HepG2 (cell line): Measurements from ENCODE around the gene CACHD1.

Source experiments
- CHD4 ChIP-seq: fragments of 200-600 bp; sonication (generic); IDR thresholded peaks from 2 replicates; pipeline ENCODE4 v1.7.0; 2017; ENCODE audit warnings: mild to moderate bottlenecking, low read length, borderline replicate concordance
- FOXO1 ChIP-seq: sonication (generic); formaldehyde crosslinking; IDR thresholded peaks from 2 replicates; pipeline ENCODE4 v1.4.0; 2020; ENCODE audit warnings: missing genetic modification reagents
- MYC ChIP-seq: sonication (generic); formaldehyde crosslinking; IDR thresholded peaks from 2 replicates; pipeline ENCODE4 v1.9.0; 2021; ENCODE audit warnings: missing genetic modification reagents, borderline replicate concordance
- NFIC ChIP-seq: IDR thresholded peaks from 2 replicates; pipeline ENCODE4 v1.6.1; 2012; ENCODE audit warnings: mild to moderate bottlenecking, low read length, inconsistent platforms
- SP1 ChIP-seq, 2 experiments: fragments of 450-650 bp in 1 of 2; sonication (generic) in 1 of 2; formaldehyde crosslinking in 1 of 2; IDR thresholded peaks; 2 replicates each; pipeline versions ENCODE4 v1.4.0 to v1.6.1; 2016 to 2020; ENCODE audit warnings: missing genetic modification reagents in 1 of 2
- SRSF9 ChIP-seq: fragments of 200-400 bp; formaldehyde crosslinking; IDR thresholded peaks from 2 replicates; pipeline ENCODE4 v1.6.1; 2018; ENCODE audit warnings: borderline replicate concordance, mild to moderate bottlenecking, low read depth, low read length; ENCODE audit not compliant: insufficient read depth, poor library complexity, severe bottlenecking
- TRIM22 ChIP-seq: fragments of 450-650 bp; IDR thresholded peaks from 2 replicates; pipeline ENCODE4 v1.6.1; 2017
- ZEB1 ChIP-seq: IDR thresholded peaks from 2 replicates; pipeline ENCODE4 v1.6.1; 2012; ENCODE audit warnings: mild to moderate bottlenecking, low read depth, inconsistent platforms; ENCODE audit not compliant: insufficient replicate concordance
- TF ChIP-seq, protein P1 (sequence below): sonication (generic); formaldehyde crosslinking; IDR thresholded peaks from 2 replicates; pipeline ENCODE4 v1.5.0; 2020; ENCODE audit warnings: mild to moderate bottlenecking, missing genetic modification reagents, moderate library complexity

DNA sequence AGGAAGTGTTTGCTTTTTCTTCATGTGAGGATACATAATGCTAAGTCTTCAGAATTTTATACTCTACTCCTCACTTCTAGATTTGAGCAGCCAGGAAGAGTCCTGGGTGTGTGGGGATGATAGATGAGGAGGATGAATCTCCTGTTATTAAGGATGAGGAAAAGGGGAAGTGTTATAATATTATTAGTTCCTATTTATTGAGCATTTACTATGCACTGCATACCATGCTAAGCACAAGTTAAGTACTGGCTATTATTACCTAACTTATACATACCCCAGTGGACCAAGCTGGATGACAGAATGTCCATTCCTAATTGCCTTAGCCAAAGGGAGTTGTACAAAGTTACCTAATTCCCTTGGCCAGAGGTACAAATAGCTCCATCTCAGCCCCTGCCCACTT lies 19.8 kb downstream of the CACHD1 start:
- TF ChIP-seq FOXO1 (CRISPR knock-in tag) (no peak), ZEB1 (no peak), SRSF9 (no peak), SP1 (IDR thresholded peaks at IDR 0.05) (no peak), SP1 (CRISPR knock-in tag; IDR thresholded peaks at IDR 0.05) (no peak), CHD4 (no peak), MYC (no peak), TRIM22 (no peak), NFIC (no peak)
- TF ChIP-seq, protein P1, sequence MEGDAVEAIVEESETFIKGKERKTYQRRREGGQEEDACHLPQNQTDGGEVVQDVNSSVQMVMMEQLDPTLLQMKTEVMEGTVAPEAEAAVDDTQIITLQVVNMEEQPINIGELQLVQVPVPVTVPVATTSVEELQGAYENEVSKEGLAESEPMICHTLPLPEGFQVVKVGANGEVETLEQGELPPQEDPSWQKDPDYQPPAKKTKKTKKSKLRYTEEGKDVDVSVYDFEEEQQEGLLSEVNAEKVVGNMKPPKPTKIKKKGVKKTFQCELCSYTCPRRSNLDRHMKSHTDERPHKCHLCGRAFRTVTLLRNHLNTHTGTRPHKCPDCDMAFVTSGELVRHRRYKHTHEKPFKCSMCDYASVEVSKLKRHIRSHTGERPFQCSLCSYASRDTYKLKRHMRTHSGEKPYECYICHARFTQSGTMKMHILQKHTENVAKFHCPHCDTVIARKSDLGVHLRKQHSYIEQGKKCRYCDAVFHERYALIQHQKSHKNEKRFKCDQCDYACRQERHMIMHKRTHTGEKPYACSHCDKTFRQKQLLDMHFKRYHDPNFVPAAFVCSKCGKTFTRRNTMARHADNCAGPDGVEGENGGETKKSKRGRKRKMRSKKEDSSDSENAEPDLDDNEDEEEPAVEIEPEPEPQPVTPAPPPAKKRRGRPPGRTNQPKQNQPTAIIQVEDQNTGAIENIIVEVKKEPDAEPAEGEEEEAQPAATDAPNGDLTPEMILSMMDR (CRISPR knock-in tag): no peak
